Panc1 (cell line): Measurements from ENCODE around the gene SLC39A8. TPM values are rescaled to one million over a fixed set of nuclear protein-coding genes. Genes with fewer than 3 reads are reported as not detected.

Experiments
- ATAC-seq: fragments of 200-7000 bp; cut with Tn5 transposase; 2 replicates; pipeline ENCODE4 v1.9.1; 2020; ENCODE audit warnings: mild to moderate bottlenecking, moderate library complexity
- BruUV-seq: library from RNA; stranded (reverse); fragments of 400-500 nt; replicated peaks from 2 replicates; lab custom pipeline; 2021; lab: Mats Ljungman, UMichigan
- CTCF ChIA-PET: fragments of 300-600 bp; sonication (Branson Sonifier 250); formaldehyde crosslinking; loops from one replicate; lab custom pipeline; 2022; ENCODE audit warnings: antibody characterized with exemption; lab: Charles Lee
- POLR2A ChIA-PET: fragments of 300-600 bp; sonication (Branson Sonifier 250); formaldehyde crosslinking; loops from one replicate; lab custom pipeline; 2022; ENCODE audit warnings: antibody characterized with exemption; lab: Charles Lee
- DNase-seq: peaks from one replicate; pipeline ENCODE4 v3.0.0-alpha.2; 2010; ENCODE audit warnings: low read depth, low spot score
- H3K27ac ChIP-seq: 2 replicates; pipeline ENCODE4 v1.5.1; 2011; ENCODE audit warnings: mild to moderate bottlenecking, low read length, inconsistent platforms
- H3K27me3 ChIP-seq: fragments of 200-500 bp; sonication (Bioruptor generic); 2 replicates; pipeline ENCODE4 v1.6.0; 2014; ENCODE audit warnings: low read length, inconsistent platforms; ENCODE audit not compliant: control insufficient read depth, insufficient read depth
- H3K36me3 ChIP-seq: fragments of 200-500 bp; sonication (Bioruptor generic); 2 replicates; pipeline ENCODE4 v1.5.1; 2014; ENCODE audit warnings: inconsistent platforms, mild to moderate bottlenecking, low read length, moderate library complexity; ENCODE audit not compliant: control insufficient read depth, insufficient read depth
- H3K4me1 ChIP-seq: 2 replicates; pipeline ENCODE4 v1.5.1; 2011; ENCODE audit warnings: inconsistent platforms, mild to moderate bottlenecking, low read length, moderate library complexity; ENCODE audit not compliant: control insufficient read depth, insufficient read depth
- H3K4me3 ChIP-seq, 2 experiments: 2 replicates each; pipeline ENCODE4 v1.5.1; 2011 to 2012; ENCODE audit warnings: low read depth in 2 of 2, low read length in 2 of 2, mild to moderate bottlenecking in 2 of 2, inconsistent platforms in 1 of 2, moderate library complexity in 1 of 2
- H3K9me3 ChIP-seq: fragments of 200-500 bp; sonication (Bioruptor generic); 2 replicates; pipeline ENCODE4 v1.5.1; 2014; ENCODE audit warnings: low read depth, mild to moderate bottlenecking, inconsistent platforms, low read length, moderate library complexity; ENCODE audit not compliant: control insufficient read depth, insufficient read depth
- POLR2AphosphoS5 ChIP-seq: IDR thresholded peaks from 2 replicates; pipeline ENCODE4 v1.6.1; 2012; ENCODE audit warnings: mild to moderate bottlenecking, low read depth, low read length, moderate library complexity
- SIN3A ChIP-seq: IDR thresholded peaks from 2 replicates; pipeline ENCODE4 v1.6.1; 2012; ENCODE audit warnings: low read depth, mild to moderate bottlenecking, low read length, moderate library complexity, borderline replicate concordance; ENCODE audit not compliant: insufficient read depth
- TCF7L2 ChIP-seq: IDR thresholded peaks from 2 replicates; pipeline ENCODE4 v1.6.1; 2011; ENCODE audit warnings: mild to moderate bottlenecking, low read depth, low read length, inconsistent platforms
- in situ Hi-C: cut with HindIII; loops from 2 replicates; pipeline ENCODE4 v1.10.0; 2016; ENCODE audit warnings: low sequenced_read_pairs, low pct_unique_long_range_greater_than_20kb
- intact Hi-C: fragments of 100-400 bp; cut with micrococcal nuclease; formaldehyde crosslinking; loops from one replicate; pipeline ENCODE4 v1.10.0; 2022; ENCODE audit not compliant: unreplicated experiment
- total RNA-seq: library from RNA; stranded (reverse); gene quantifications from one replicate; pipeline ENCODE4 v1.2.1, GENCODE V29; 2021; ENCODE audit not compliant: unreplicated experiment
- TF ChIP-seq, protein P1 (sequence below), 2 experiments: IDR thresholded peaks; 2 replicates each; pipeline ENCODE4 v1.6.1; 2011 to 2012; ENCODE audit warnings: low read depth in 2 of 2, control low read depth in 1 of 2, low read length in 1 of 2, mild to moderate bottlenecking in 1 of 2, moderate library complexity in 1 of 2; ENCODE audit not compliant: insufficient read depth in 1 of 2
- TF ChIP-seq, protein P2 (sequence below): fragments of 450-650 bp; IDR thresholded peaks from 2 replicates; pipeline ENCODE4 v1.5.1; 2017; ENCODE audit warnings: mild to moderate bottlenecking

The SLC39A8 gene
- total RNA-seq, 1 experiment from 2014 or later, result 1.4 TPM

DNA sequence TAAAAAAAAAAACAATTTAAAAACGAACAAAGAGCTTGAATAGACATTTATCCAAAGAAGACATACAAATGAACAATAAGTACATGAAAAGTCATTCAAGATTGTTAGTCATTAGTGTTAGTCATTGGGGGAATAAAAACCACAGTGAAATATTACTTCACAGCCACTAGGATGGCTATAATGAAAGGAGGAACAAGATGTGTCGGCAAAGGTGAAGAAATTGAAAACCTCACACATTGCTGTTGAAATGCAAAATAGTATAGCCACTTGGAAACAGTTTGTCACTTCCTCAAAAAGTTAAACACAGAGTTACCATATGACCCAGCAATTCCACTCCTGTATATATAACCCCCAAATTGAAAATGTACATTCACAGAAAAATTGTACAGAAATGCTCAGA is 45.2 kb upstream of the SLC39A8 start:
- Histone ChIP-seq H3K27me3 (no peaks in the 10 kb centered on the region), H3K27ac (no peak overlapping the region), H3K4me3 (no peak overlapping the region), H3K36me3 (no peaks in the 10 kb centered on the region), H3K4me1 (no peaks in the 10 kb centered on the region), H3K9me3 (no peaks in the 10 kb centered on the region)
- CTCF ChIA-PET, result no interaction called here
- in situ Hi-C loops (no loop called here), intact Hi-C loops (no loop called here)
- DNase-seq (no peak), ATAC-seq (no peak)
- TF ChIP-seq TCF7L2, result no peak
- no peak for TF ChIP-seq SIN3A
- TF ChIP-seq, protein P1, sequence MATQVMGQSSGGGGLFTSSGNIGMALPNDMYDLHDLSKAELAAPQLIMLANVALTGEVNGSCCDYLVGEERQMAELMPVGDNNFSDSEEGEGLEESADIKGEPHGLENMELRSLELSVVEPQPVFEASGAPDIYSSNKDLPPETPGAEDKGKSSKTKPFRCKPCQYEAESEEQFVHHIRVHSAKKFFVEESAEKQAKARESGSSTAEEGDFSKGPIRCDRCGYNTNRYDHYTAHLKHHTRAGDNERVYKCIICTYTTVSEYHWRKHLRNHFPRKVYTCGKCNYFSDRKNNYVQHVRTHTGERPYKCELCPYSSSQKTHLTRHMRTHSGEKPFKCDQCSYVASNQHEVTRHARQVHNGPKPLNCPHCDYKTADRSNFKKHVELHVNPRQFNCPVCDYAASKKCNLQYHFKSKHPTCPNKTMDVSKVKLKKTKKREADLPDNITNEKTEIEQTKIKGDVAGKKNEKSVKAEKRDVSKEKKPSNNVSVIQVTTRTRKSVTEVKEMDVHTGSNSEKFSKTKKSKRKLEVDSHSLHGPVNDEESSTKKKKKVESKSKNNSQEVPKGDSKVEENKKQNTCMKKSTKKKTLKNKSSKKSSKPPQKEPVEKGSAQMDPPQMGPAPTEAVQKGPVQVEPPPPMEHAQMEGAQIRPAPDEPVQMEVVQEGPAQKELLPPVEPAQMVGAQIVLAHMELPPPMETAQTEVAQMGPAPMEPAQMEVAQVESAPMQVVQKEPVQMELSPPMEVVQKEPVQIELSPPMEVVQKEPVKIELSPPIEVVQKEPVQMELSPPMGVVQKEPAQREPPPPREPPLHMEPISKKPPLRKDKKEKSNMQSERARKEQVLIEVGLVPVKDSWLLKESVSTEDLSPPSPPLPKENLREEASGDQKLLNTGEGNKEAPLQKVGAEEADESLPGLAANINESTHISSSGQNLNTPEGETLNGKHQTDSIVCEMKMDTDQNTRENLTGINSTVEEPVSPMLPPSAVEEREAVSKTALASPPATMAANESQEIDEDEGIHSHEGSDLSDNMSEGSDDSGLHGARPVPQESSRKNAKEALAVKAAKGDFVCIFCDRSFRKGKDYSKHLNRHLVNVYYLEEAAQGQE (IDR thresholded peaks at IDR 0.05; ENCODE audit: insufficient read depth in 1 of 2, low read depth in 2 of 2, low read length in 1 of 2), result no peak
- TF ChIP-seq, protein P2, sequence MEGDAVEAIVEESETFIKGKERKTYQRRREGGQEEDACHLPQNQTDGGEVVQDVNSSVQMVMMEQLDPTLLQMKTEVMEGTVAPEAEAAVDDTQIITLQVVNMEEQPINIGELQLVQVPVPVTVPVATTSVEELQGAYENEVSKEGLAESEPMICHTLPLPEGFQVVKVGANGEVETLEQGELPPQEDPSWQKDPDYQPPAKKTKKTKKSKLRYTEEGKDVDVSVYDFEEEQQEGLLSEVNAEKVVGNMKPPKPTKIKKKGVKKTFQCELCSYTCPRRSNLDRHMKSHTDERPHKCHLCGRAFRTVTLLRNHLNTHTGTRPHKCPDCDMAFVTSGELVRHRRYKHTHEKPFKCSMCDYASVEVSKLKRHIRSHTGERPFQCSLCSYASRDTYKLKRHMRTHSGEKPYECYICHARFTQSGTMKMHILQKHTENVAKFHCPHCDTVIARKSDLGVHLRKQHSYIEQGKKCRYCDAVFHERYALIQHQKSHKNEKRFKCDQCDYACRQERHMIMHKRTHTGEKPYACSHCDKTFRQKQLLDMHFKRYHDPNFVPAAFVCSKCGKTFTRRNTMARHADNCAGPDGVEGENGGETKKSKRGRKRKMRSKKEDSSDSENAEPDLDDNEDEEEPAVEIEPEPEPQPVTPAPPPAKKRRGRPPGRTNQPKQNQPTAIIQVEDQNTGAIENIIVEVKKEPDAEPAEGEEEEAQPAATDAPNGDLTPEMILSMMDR, result no peak
- no peak for TF ChIP-seq POLR2AphosphoS5
- POLR2A ChIA-PET, result no interaction called here
- no TSS peak for BruUV-seq

DNA sequence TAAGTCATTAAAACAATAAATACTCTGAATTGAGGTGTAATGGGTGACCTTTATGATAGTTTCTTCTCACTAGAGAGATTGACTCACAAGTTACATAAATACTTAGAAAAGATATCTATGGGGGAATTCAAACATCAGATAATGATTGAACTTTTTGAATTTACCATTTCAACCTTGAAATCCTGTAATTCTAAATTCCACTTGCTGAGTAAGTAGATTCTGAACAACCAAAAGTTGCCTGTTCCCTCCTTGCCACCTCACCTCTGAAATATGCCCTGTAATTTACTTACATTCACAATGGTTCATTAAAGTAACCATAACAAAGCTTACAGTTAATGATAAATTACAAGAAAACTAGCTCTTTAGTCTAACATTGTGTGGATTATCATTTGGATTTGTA is 43.3 kb upstream of the SLC39A8 start:
- no peaks in the 10 kb centered on the region for H3K4me1 ChIP-seq
- no peak for DNase-seq
- TF ChIP-seq TCF7L2, result no peak
- TF ChIP-seq, protein P1 (IDR thresholded peaks at IDR 0.05; ENCODE audit: insufficient read depth in 1 of 2, low read depth in 2 of 2, low read length in 1 of 2), result no peak
- TF ChIP-seq, protein P2, result no peak
- no peak for TF ChIP-seq SIN3A
- TF ChIP-seq POLR2AphosphoS5, result no peak
- H3K27ac ChIP-seq, result no peak overlapping the region
- no peaks in the 10 kb centered on the region for H3K36me3 ChIP-seq
- in situ Hi-C loops (no loop called here), intact Hi-C loops (no loop called here)
- no peak overlapping the region for H3K4me3 ChIP-seq
- ATAC-seq, result no peak
- no peaks in the 10 kb centered on the region for H3K9me3 ChIP-seq
- no TSS peak for BruUV-seq
- ChIA-PET POLR2A (no interaction called here), CTCF (no interaction called here)
- H3K27me3 ChIP-seq, result no peaks in the 10 kb centered on the region
